GM12891 (cell line): ENCODE data around the gene GPC5.

ENCODE experiments used
- PAX5 ChIP-seq: IDR thresholded peaks from 2 replicates; pipeline ENCODE4 v1.6.1; 2011; ENCODE audit warnings: low read length, moderate library complexity, mild to moderate bottlenecking; ENCODE audit not compliant: insufficient read depth, severe bottlenecking
- POLR2A ChIP-seq: IDR thresholded peaks from 2 replicates; pipeline ENCODE4 v1.6.1; 2011; ENCODE audit warnings: low read depth, low read length, control low read depth
- POLR2AphosphoS5 ChIP-seq: IDR thresholded peaks from 2 replicates; pipeline ENCODE4 v1.6.1; 2011; ENCODE audit warnings: low read depth, low read length, control low read depth
- POU2F2 ChIP-seq: IDR thresholded peaks from 2 replicates; pipeline ENCODE4 v1.6.1; 2011; ENCODE audit warnings: low read depth, mild to moderate bottlenecking, control low read depth, low read length, moderate library complexity
- SPI1 ChIP-seq: IDR thresholded peaks from 2 replicates; pipeline ENCODE4 v1.6.1; 2011; ENCODE audit warnings: low read depth, low read length, control low read depth
- TAF1 ChIP-seq: IDR thresholded peaks from 2 replicates; pipeline ENCODE4 v1.6.1; 2011; ENCODE audit warnings: low read depth, low read length, control low read depth

GRCh38 chr13:92221916-92222315 lies 823.5 kb downstream of the GPC5 start:
- TF ChIP-seq POLR2AphosphoS5 = no peak
- TF ChIP-seq POLR2A = no peak
- no peak for TF ChIP-seq PAX5
- TF ChIP-seq TAF1 = no peak
- no peak for TF ChIP-seq POU2F2
- no peak for TF ChIP-seq SPI1
